Nucleus accumbens (tissue), 56 donors: ENCODE measurements around the gene CEP164.

Source experiments
- DNase-seq, 56 donors: peaks; one replicate each; lab custom pipeline; 2025; lab: John Stamatoyannopoulos, UW

CEP164 gene

GRCh38 chr11:117457031-117457785 is 129.6 kb downstream of the CEP164 start:
- DNase-seq: no peak

DNA sequence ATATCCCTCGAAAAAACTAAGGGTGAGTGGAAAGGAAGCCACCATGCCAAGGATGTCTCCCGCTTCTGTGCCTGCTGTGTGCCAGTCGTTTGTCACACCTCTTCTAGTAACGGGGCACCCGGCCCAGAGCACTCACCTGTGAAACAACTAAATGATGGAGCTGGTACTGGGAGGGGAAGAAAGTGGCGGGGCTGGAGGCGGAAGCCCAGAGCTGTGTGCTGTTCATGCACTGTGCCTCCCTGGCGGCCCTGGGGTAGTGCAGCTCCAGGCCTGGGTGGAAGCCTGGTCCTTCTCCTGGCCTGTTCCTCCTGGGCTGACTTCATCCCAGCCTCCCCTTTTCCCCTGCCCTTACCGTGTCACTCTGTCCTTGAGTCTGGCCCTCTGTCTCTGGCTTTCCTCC is 130.2 kb downstream of the CEP164 start:
- no peak for DNase-seq

- peak in 3 of 56 donors; percentile 11 to 48 (median 17) for DNase-seq
Observed at GRCh38 chr11:117458275-117459122, 130.8 kb downstream of the CEP164 start.

- DNase-seq: no peak
Observed at GRCh38 chr11:117459123-117459978, 131.7 kb downstream of the CEP164 start.

GRCh38 chr11:117459979-117460300 is 132.3 kb downstream of the CEP164 start:
- DNase-seq: no peak

GRCh38 chr11:117461396-117462182 is 133.9 kb downstream of the CEP164 start:
- no peak for DNase-seq

DNA sequence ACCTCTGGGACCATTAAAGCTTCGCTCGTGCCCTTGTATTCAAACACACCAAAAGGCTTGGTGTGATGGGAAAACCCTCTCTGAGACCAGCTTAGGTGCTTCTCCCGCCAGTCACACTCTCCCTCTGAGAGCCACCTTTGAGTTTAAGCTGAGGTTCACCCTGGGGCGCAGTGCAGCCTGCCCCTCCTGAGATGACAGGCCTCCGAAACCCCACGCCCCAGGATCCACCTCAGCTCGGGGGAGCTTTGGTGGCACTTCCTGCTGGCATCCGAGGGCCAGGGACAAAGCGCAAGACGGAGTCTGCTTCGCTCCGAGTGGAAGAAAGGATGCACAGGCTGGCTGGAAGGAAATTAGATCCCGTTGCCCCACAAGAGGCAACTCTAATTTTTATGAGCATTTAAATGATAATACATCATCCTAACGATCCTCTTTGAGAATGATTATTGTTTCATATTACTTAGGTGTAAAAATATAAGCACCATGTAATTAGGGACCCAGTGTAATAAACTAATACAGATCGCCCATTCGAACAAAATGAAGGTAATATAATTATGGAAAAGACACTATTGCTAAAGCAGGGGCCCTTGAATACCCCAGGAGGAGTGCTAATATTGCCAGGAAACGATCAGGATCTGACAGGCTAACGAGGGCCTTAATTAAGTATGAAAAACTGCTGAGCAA is 134.7 kb downstream of the CEP164 start:
- DNase-seq: no peak

GRCh38 chr11:117462864-117463247 is 135.2 kb downstream of the CEP164 start:
- no peak for DNase-seq
